Mammary epithelial cell (primary cell): ENCODE measurements around the gene TENM3.

Source experiments
- EZH2 ChIP-seq: IDR thresholded peaks from 2 replicates; pipeline ENCODE4 v1.6.1; 2012; ENCODE audit warnings: low read length, inconsistent platforms, borderline replicate concordance
- TF ChIP-seq, protein P1 (sequence below), 2 donors: IDR thresholded peaks in 1 of 2; conservative IDR thresholded peaks in 1 of 2; 2 replicates each; pipeline ENCODE4 v1.5.1; 2011 to 2012; ENCODE audit warnings: inconsistent platforms in 2 of 2, low read length in 2 of 2, mild to moderate bottlenecking in 2 of 2, control low read depth in 1 of 2, low read depth in 1 of 2; ENCODE audit not compliant: insufficient read depth in 1 of 2; ENCODE audit errors: extremely low read depth in 1 of 2

DNA sequence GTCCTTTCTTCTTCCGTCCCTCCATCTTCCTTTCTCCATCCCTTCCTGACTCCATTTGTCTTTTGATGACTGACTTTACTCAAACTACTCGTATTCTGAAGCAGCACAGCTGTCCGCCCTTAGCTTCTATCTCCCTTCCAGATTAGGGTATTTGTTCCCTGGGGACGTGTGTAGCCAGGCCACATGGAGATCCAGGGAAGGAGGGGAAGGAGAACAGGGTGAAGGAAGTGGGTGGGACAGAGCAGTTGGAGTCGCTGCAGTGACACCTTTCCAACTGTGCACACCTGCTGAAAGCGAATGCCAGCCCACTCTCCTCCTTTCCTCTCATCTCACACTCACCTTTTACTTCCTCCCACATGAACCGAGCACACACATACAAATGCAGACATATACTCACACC, 350.2 kb downstream of the TENM3 start:
- TF ChIP-seq EZH2: no peak
- TF ChIP-seq, protein P1, sequence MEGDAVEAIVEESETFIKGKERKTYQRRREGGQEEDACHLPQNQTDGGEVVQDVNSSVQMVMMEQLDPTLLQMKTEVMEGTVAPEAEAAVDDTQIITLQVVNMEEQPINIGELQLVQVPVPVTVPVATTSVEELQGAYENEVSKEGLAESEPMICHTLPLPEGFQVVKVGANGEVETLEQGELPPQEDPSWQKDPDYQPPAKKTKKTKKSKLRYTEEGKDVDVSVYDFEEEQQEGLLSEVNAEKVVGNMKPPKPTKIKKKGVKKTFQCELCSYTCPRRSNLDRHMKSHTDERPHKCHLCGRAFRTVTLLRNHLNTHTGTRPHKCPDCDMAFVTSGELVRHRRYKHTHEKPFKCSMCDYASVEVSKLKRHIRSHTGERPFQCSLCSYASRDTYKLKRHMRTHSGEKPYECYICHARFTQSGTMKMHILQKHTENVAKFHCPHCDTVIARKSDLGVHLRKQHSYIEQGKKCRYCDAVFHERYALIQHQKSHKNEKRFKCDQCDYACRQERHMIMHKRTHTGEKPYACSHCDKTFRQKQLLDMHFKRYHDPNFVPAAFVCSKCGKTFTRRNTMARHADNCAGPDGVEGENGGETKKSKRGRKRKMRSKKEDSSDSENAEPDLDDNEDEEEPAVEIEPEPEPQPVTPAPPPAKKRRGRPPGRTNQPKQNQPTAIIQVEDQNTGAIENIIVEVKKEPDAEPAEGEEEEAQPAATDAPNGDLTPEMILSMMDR (conservative IDR thresholded peaks at IDR 0.05 in 1 of 2, IDR thresholded peaks at IDR 0.05 in 1 of 2; ENCODE audit: extremely low read depth in 1 of 2, insufficient read depth in 1 of 2, low read depth in 1 of 2, low read length in 2 of 2): no peak
